Ishikawa (cell line): ENCODE measurements around the gene GIT1.

Experiments used
- CEBPB ChIP-seq: IDR thresholded peaks from 2 replicates; pipeline ENCODE4 v1.6.1; 2012
- CREB1 ChIP-seq: IDR thresholded peaks from 2 replicates; pipeline ENCODE4 v1.6.1; 2012; ENCODE audit warnings: low read depth
- EGR1 ChIP-seq: IDR thresholded peaks from 2 replicates; pipeline ENCODE4 v1.6.1; 2012
- EP300 ChIP-seq: IDR thresholded peaks from 2 replicates; pipeline ENCODE4 v1.6.1; 2012; ENCODE audit warnings: borderline replicate concordance
- FOXM1 ChIP-seq: IDR thresholded peaks from 2 replicates; pipeline ENCODE4 v1.6.1; 2012; ENCODE audit warnings: low read depth, borderline replicate concordance
- NFIC ChIP-seq: IDR thresholded peaks from 2 replicates; pipeline ENCODE4 v1.6.1; 2012
- RAD21 ChIP-seq: IDR thresholded peaks from 2 replicates; pipeline ENCODE4 v1.6.1; 2012; ENCODE audit warnings: low read depth
- TAF1 ChIP-seq: IDR thresholded peaks from 2 replicates; pipeline ENCODE4 v1.6.1; 2012; ENCODE audit warnings: low read depth, mild to moderate bottlenecking
- YY1 ChIP-seq: IDR thresholded peaks from 2 replicates; pipeline ENCODE4 v1.6.1; 2012; ENCODE audit warnings: low read depth
- TF ChIP-seq, protein P1 (sequence below): IDR thresholded peaks from 2 replicates; pipeline ENCODE4 v1.6.1; 2012
- TF ChIP-seq, protein P2 (sequence below): IDR thresholded peaks from 2 replicates; pipeline ENCODE4 v1.6.1; 2012; ENCODE audit warnings: low read depth, mild to moderate bottlenecking
- TF ChIP-seq, protein P3 (sequence below): IDR thresholded peaks from 2 replicates; pipeline ENCODE4 v1.6.1; 2012

DNA sequence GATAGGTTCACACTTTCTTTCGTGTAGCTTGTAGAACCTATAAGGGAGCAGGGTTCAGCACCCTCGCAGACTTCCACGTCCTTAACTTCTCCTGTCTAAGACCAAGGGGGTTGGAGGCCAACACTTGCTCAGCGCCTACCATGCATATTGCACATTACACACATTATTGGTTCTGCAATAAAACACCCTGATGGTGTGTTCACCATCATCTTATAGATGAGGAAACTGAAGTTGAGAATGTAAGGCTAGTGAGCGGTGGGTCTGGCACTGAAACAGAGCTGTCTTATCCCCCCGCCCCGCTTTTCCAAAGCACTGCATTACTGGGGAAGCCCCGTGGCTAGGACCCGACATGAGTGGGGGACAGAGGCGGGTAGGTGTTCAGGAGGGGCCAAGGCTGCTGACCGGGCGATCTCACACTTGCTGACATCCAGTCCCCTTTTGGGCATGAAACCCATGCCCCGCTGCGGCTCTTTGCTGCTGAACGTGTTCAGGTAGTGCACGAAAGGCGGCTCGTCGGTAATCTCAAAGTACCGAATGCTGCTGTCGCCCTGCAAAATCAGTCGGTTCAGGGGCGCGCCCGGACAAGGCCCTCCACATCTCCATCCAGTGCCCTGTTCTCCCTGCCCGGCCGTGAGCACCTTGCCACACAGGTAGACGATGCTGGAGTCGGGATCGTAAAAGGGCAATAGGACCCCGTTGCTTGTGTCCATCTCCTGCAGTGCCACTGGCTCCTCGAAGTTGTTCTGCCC, 27.0 kb upstream of the GIT1 start:
- TF ChIP-seq CREB1 (no peak), FOXM1 (no peak), TAF1 (no peak), EP300 (no peak), YY1 (no peak), EGR1 (no peak), CEBPB (no peak), RAD21 (no peak), NFIC (no peak)
- TF ChIP-seq, protein P1, sequence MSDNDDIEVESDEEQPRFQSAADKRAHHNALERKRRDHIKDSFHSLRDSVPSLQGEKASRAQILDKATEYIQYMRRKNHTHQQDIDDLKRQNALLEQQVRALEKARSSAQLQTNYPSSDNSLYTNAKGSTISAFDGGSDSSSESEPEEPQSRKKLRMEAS = no peak
- TF ChIP-seq, protein P2, sequence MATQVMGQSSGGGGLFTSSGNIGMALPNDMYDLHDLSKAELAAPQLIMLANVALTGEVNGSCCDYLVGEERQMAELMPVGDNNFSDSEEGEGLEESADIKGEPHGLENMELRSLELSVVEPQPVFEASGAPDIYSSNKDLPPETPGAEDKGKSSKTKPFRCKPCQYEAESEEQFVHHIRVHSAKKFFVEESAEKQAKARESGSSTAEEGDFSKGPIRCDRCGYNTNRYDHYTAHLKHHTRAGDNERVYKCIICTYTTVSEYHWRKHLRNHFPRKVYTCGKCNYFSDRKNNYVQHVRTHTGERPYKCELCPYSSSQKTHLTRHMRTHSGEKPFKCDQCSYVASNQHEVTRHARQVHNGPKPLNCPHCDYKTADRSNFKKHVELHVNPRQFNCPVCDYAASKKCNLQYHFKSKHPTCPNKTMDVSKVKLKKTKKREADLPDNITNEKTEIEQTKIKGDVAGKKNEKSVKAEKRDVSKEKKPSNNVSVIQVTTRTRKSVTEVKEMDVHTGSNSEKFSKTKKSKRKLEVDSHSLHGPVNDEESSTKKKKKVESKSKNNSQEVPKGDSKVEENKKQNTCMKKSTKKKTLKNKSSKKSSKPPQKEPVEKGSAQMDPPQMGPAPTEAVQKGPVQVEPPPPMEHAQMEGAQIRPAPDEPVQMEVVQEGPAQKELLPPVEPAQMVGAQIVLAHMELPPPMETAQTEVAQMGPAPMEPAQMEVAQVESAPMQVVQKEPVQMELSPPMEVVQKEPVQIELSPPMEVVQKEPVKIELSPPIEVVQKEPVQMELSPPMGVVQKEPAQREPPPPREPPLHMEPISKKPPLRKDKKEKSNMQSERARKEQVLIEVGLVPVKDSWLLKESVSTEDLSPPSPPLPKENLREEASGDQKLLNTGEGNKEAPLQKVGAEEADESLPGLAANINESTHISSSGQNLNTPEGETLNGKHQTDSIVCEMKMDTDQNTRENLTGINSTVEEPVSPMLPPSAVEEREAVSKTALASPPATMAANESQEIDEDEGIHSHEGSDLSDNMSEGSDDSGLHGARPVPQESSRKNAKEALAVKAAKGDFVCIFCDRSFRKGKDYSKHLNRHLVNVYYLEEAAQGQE = no peak
- TF ChIP-seq, protein P3, sequence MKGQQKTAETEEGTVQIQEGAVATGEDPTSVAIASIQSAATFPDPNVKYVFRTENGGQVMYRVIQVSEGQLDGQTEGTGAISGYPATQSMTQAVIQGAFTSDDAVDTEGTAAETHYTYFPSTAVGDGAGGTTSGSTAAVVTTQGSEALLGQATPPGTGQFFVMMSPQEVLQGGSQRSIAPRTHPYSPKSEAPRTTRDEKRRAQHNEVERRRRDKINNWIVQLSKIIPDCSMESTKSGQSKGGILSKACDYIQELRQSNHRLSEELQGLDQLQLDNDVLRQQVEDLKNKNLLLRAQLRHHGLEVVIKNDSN = no peak
